HG03378 (cell line): Measurements from ENCODE around the gene NAALADL2.
"Not testable (repeated sequence)": the region's sequence is repeated elsewhere in the genome, so short reads cannot be mapped to it uniquely, and the experiment has no call there.

Experiments used
- ATAC-seq: cut with Tn5 transposase; IDR thresholded peaks from one replicate; pipeline ENCODE4 v1.9.1; 2021; ENCODE audit warnings: mild to moderate bottlenecking, moderate library complexity; ENCODE audit not compliant: unreplicated experiment

The NAALADL2 gene

GRCh38 chr3:175716446-175716845, 857.3 kb downstream of the NAALADL2 start:
- ATAC-seq, result no peak

- no peak for ATAC-seq
Observed at GRCh38 chr3:175726228-175726627, 867.1 kb downstream of the NAALADL2 start.

- no peak for ATAC-seq
Observed at GRCh38 chr3:175728566-175728965, 869.4 kb downstream of the NAALADL2 start.

- no peak for ATAC-seq
Observed at GRCh38 chr3:175729466-175729865, 870.3 kb downstream of the NAALADL2 start.

- ATAC-seq, result no peak
Observed at GRCh38 chr3:175731543-175731942, 872.4 kb downstream of the NAALADL2 start.

- no peak for ATAC-seq
Observed at GRCh38 chr3:175732017-175732416, 872.9 kb downstream of the NAALADL2 start.

- no peak for ATAC-seq
Observed at GRCh38 chr3:175735866-175736265, 876.7 kb downstream of the NAALADL2 start.

GRCh38 chr3:175737646-175738572, 878.8 kb downstream of the NAALADL2 start:
- no peak for ATAC-seq

GRCh38 chr3:175741951-175742350, 882.8 kb downstream of the NAALADL2 start:
- ATAC-seq, result no peak

GRCh38 chr3:175743733-175744400, 884.7 kb downstream of the NAALADL2 start:
- no peak for ATAC-seq

GRCh38 chr3:175746308-175746707, 887.2 kb downstream of the NAALADL2 start:
- no peak for ATAC-seq

- ATAC-seq, result no peak
Observed at GRCh38 chr3:175748087-175748730, 889.1 kb downstream of the NAALADL2 start.

GRCh38 chr3:175749981-175750380, 890.8 kb downstream of the NAALADL2 start:
- no peak for ATAC-seq

GRCh38 chr3:175751089-175751488, 892.0 kb downstream of the NAALADL2 start:
- ATAC-seq, result no peak

- no peak for ATAC-seq
Observed at GRCh38 chr3:175763948-175764347, 904.8 kb downstream of the NAALADL2 start.

- ATAC-seq, result no peak
Observed at GRCh38 chr3:175764722-175765121, 905.6 kb downstream of the NAALADL2 start.

GRCh38 chr3:175770426-175770825, 911.3 kb downstream of the NAALADL2 start:
- no peak for ATAC-seq

GRCh38 chr3:175777495-175777894, 918.4 kb downstream of the NAALADL2 start:
- ATAC-seq, result no peak

GRCh38 chr3:175777965-175778364, 918.8 kb downstream of the NAALADL2 start:
- no peak for ATAC-seq

GRCh38 chr3:175778994-175779393, 919.9 kb downstream of the NAALADL2 start:
- no peak for ATAC-seq

GRCh38 chr3:175787109-175787508, 928.0 kb downstream of the NAALADL2 start:
- ATAC-seq, result not testable (repeated sequence)

- ATAC-seq, result no peak
Observed at GRCh38 chr3:175792245-175792644, 933.1 kb downstream of the NAALADL2 start.
